Stimulated activated CD8-positive, alpha-beta memory T cell treated with anti-CD3 and anti-CD28 coated beads, Interleukin-4, amount 100 ng/mL, for 24 hours (primary cell): ENCODE data around the gene DUSP22.
"Not testable (repeated sequence)": the region's sequence is repeated elsewhere in the genome, so short reads cannot be mapped to it uniquely, and the experiment has no call there.

ENCODE experiments used
- DNase-seq: peaks from one replicate; pipeline ENCODE4 v3.0.0-alpha.2; 2020; ENCODE audit warnings: low read depth

The DUSP22 gene, protein sequence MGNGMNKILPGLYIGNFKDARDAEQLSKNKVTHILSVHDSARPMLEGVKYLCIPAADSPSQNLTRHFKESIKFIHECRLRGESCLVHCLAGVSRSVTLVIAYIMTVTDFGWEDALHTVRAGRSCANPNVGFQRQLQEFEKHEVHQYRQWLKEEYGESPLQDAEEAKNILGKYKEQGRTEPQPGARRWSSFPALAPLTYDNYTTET

GRCh38 chr6:291697-292505 lies at the start of gene DUSP22:
Gene DUSP22 (plus strand): TSS chr6:292487. CDS start chr6:292540, 53 bp downstream.
- DNase-seq: peak; percentile 79

GRCh38 chr6:246352-246751 lies 45.9 kb upstream of the DUSP22 start:
- DNase-seq: no peak

DNA sequence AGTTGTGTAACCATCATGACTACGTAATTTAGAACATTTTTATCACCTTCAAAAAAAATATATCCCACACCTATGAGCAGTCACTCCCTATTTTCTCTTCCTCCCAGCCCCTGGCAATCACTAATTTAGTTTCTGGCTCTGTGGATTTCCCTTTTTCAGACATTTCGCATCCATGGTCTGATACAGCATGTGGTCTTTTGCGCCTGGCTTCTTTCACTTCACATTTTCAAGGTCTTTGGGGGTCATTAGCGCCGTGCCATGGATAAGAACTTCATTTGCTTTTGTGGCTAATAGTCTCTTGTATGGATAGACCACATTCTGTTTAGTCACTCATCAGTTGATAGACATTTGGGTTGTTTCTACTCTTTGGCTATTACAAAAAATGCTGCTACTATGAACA lies 44.9 kb upstream of the DUSP22 start:
- DNase-seq: no peak

- not testable (repeated sequence) for DNase-seq
Observed at GRCh38 chr6:248046-248445, 44.2 kb upstream of the DUSP22 start.

DNA sequence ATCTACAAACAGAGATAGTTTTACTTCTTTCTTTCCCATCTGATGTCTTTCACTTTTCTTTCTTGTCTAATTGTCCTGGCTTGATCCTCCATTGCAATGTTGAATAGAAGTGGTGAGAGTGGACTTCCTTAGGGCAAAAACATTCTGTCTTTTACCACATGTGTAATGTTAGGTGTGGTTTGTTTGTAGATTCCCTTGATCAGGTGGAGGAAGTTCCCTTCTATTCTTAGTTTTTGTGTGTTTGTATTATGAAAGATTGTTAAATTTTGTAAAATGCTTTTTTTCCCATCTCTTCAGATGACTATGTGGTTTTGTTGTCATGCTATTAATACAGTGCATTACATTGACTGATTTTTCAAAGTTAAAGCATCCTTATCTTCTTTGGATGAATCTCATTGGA lies 41.6 kb upstream of the DUSP22 start:
- no peak for DNase-seq

GRCh38 chr6:251920-252319 lies 40.4 kb upstream of the DUSP22 start:
- no peak for DNase-seq

- no peak for DNase-seq
Observed at GRCh38 chr6:252775-253535, 39.3 kb upstream of the DUSP22 start.

- no peak for DNase-seq
Observed at GRCh38 chr6:254016-254415, 38.3 kb upstream of the DUSP22 start.

GRCh38 chr6:255041-255750 lies 37.1 kb upstream of the DUSP22 start:
- no peak for DNase-seq

- no peak for DNase-seq
Observed at GRCh38 chr6:255751-256083, 36.6 kb upstream of the DUSP22 start.

DNA sequence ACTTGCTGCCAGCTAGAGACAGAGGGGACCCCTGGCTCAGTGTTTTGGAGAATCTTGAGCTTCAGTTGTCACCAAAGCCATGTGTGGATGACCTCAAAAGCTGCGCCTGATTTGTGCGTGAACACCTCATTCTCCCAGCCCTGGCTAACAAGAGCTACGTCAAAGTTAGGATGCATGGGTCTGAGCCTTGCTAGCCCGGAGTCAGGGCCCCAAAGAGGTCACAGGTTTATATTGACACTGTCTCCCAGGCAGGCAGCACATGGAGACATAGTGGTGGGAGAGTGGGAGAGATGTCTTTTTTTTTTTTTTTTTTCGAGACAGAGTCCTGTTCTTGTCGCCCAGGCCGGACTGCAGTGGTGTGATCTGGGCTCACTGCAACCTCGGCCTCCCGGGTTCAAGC lies 36.1 kb upstream of the DUSP22 start:
- no peak for DNase-seq

DNA sequence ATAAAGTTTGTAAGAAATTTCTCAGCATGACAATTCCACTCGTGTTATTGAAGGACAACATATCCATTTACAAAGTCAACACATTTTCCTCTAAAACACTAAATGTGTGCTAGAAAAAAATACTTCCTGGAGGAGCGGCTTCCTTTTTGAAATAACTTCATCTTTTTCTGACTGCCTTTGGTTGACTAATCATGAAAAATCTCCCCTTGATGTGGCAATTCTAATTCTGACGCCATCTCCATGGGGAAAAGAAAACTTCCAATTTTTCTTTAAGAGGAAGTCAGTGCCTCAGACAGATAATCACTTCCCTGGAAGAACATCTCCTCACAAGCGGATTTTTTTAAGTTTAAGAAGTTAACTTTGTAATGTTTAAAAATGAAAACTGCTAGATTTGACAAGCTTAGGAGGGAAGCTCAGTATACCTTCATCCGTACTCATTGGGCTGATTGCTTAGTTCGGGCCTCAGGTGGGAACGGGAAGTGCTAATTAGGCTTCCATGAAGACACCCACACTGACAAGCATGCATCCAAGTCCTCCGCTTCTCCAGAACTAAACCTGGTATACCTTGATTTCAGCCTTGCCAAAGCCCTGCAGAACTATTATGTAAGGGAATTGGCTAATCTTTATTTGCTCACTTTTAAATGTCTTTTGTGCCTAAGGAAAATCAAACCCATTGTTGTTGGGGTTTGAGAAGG lies 35.1 kb upstream of the DUSP22 start:
- DNase-seq: no peak

- no peak for DNase-seq
Observed at GRCh38 chr6:257774-258173, 34.5 kb upstream of the DUSP22 start.

DNA sequence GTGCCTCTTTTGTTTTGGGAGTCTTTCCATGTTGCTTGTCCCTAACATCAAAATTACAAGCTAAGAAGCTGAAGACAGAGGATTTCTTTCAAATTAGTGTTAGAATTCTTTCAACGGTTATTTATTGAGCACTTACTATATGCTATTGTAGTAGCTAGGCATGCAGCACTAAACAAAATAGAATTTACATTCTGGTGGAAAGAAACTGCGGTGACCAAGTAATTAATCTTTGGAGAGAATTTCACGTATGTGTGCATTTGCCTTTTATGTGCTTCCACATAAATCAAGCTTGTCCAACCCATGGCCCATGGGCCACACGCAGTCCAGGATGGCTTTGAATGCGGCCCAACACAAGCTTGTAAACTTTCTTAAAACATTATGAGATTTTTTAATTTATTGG lies 33.0 kb upstream of the DUSP22 start:
- no peak for DNase-seq

DNA sequence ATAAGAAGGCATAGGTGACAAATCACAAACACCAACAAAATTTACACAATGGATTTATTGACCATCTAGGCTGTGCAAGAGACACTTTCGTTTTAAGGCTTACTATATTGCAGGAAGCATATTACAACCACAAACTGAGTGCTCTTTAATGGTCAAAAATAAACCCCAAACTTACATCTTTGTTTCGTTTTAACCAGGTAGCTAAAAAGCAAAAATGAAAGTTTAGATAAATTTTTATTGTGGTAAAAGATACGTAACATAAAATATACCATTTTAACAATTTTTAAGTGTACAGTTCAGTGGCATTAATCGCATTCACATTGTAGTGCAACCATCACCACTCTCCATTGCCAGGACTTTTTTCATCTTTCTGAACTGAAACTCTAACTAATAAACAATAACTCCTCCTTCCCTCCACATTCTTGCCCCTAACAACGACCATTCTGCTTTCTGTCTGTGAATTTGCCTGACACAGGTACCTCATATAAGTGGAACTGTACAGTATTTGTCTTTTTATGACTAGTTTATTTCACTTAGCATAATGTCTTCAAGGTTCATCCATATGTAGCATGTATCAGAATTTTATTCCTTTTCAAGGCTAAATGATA lies 32.3 kb upstream of the DUSP22 start:
- no peak for DNase-seq

GRCh38 chr6:264626-265025 lies 27.7 kb upstream of the DUSP22 start:
- no peak for DNase-seq

DNA sequence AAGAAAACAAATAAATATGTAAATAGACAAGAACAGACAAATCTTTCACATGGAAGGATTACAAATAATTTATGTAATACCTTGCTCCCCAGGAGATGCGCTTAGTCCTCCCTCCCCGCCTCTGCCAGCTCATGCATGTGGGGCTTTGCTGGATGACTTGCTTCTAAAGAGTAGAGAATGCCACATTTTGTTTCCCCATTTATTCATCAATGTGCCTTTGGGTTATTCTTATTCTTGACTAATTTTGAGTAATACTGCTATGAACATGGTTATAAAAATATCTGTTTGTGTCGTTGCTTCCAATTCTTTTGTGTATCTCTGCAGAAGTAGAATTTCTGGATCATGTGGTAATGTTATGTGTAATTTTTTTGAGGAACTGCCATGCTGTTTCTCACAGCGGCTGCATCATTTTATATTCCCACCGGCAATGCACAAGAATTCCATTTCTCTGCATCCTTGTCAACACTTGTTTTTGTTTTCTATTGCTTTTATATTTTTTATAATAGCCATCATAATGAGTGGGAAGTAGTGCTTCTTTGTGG lies 23.8 kb upstream of the DUSP22 start:
- DNase-seq: no peak

DNA sequence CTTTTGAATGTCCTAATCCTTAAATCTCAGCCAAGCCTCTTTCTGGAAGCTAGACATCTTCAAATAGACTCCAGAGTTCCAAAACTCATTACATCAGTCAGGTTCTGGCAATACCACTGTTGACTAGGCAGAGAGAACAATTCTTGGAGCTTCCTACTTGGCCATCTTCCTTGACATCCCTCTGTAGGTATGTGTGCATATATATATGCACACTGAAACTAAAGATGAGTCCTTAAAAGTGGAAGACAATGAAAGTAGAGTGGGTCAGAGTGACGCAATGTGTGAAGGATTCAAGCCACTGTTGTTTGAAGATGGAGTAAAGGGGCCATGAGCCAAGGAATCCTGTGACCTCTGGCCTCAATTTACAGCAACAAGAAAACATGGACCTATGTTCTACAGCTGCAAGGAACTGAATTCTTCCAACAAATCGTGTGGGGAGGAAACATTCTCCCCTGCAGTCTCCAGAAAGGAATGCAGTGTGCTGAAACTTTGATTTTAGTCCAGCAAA lies 18.7 kb upstream of the DUSP22 start:
- no peak for DNase-seq

- DNase-seq: no peak
Observed at GRCh38 chr6:277746-278145, 14.5 kb upstream of the DUSP22 start.

DNA sequence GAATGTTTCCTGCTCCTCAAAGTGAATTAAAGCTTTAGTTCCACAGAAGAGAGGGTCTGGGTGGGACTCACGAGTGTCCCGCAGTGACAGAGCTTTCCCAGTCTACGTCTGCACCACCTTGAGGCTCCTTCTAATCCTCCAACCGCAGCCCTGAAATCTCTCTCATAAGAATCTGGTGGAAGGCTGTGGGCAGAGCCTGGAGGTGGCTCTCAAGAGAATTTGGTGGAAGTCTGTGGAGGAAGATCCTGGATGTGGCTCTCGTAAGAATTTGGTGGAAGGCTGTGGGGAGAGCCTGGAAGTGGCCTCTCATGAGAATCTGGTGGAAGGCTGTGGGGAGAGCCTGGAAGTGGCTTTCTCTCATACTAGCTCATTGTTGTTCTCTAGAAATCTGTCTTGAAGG lies 13.8 kb upstream of the DUSP22 start:
- no peak for DNase-seq
